ENCODE data around the gene CST6.

The CST6 gene

GRCh38 chr11:65976216-65977176, 35.3 kb upstream of the CST6 start:
- Histone ChIP-seq H3K4me1 (ENCODE audit: control insufficient read depth, insufficient read depth, low read length, poor library complexity, severe bottlenecking) (no peaks in the 10 kb centered on the region), H3K9me3 (ENCODE audit: control insufficient read depth, low read length) (no peaks in the 10 kb centered on the region), H3K27ac (ENCODE audit: low read depth, low read length, severe bottlenecking) (no peak overlapping the region), H3K4me3 (ENCODE audit: extremely low read depth, insufficient read depth, low read length, poor library complexity, severe bottlenecking) (no peak overlapping the region), H3K36me3 (ENCODE audit: control insufficient read depth, insufficient read depth, low read length) (peaks cover 79% of the 10 kb centered on the region)
- 92 to 94% methylated on average over 39 to 42 of the region's 43 CpGs for WGBS, 2 experiments (ENCODE audit: insufficient coverage in 2 of 2)

- Histone ChIP-seq H3K9me3 (ENCODE audit: control insufficient read depth, low read length) (no peaks in the 10 kb centered on the region), H3K4me1 (ENCODE audit: control insufficient read depth, insufficient read depth, low read length, poor library complexity, severe bottlenecking) (no peaks in the 10 kb centered on the region), H3K27ac (ENCODE audit: low read depth, low read length, severe bottlenecking) (no peak overlapping the region), H3K36me3 (ENCODE audit: control insufficient read depth, insufficient read depth, low read length) (peaks cover 66% of the 10 kb centered on the region), H3K4me3 (ENCODE audit: extremely low read depth, insufficient read depth, low read length, poor library complexity, severe bottlenecking) (no peak overlapping the region)
- 95 to 98% methylated on average over 25 to 28 of the region's 29 CpGs for WGBS, 2 experiments (ENCODE audit: insufficient coverage in 2 of 2)
Observed at GRCh38 chr11:65977621-65978390, 34.0 kb upstream of the CST6 start.

GRCh38 chr11:65978391-65979238, 33.2 kb upstream of the CST6 start:
- Histone ChIP-seq H3K4me3 (ENCODE audit: extremely low read depth, insufficient read depth, low read length, poor library complexity, severe bottlenecking) (no peak overlapping the region), H3K27ac (ENCODE audit: low read depth, low read length, severe bottlenecking) (no peak overlapping the region), H3K4me1 (ENCODE audit: control insufficient read depth, insufficient read depth, low read length, poor library complexity, severe bottlenecking) (no peaks in the 10 kb centered on the region), H3K36me3 (ENCODE audit: control insufficient read depth, insufficient read depth, low read length) (peaks cover 58% of the 10 kb centered on the region), H3K9me3 (ENCODE audit: control insufficient read depth, low read length) (no peaks in the 10 kb centered on the region)
- WGBS, 2 experiments (ENCODE audit: insufficient coverage in 2 of 2): 96 to 98% methylated on average over 20 to 21 of the region's 34 CpGs

- no peak overlapping the region for H3K4me3 ChIP-seq (ENCODE audit: extremely low read depth, insufficient read depth, low read length, poor library complexity, severe bottlenecking)
- no peaks in the 10 kb centered on the region for H3K9me3 ChIP-seq (ENCODE audit: control insufficient read depth, low read length)
- H3K27ac ChIP-seq (ENCODE audit: low read depth, low read length, severe bottlenecking): no peak overlapping the region
- H3K36me3 ChIP-seq (ENCODE audit: control insufficient read depth, insufficient read depth, low read length): peaks cover 56% of the 10 kb centered on the region
- 94 to 96% methylated on average over 6 to 7 of the region's 10 CpGs for WGBS, 2 experiments (ENCODE audit: insufficient coverage in 2 of 2)
- H3K4me1 ChIP-seq (ENCODE audit: control insufficient read depth, insufficient read depth, low read length, poor library complexity, severe bottlenecking): no peaks in the 10 kb centered on the region
Observed at GRCh38 chr11:65979261-65979759, 32.5 kb upstream of the CST6 start.

GRCh38 chr11:65981101-65981740, 30.6 kb upstream of the CST6 start:
- H3K4me3 ChIP-seq (ENCODE audit: extremely low read depth, insufficient read depth, low read length, poor library complexity, severe bottlenecking): no peak overlapping the region
- H3K27ac ChIP-seq (ENCODE audit: low read depth, low read length, severe bottlenecking): no peak overlapping the region
- WGBS, 2 experiments (ENCODE audit: insufficient coverage in 2 of 2): 91% methylated on average over 12 of the region's 12 CpGs
- no peaks in the 10 kb centered on the region for H3K4me1 ChIP-seq (ENCODE audit: control insufficient read depth, insufficient read depth, low read length, poor library complexity, severe bottlenecking)
- H3K36me3 ChIP-seq (ENCODE audit: control insufficient read depth, insufficient read depth, low read length): peaks cover 41% of the 10 kb centered on the region
- no peaks in the 10 kb centered on the region for H3K9me3 ChIP-seq (ENCODE audit: control insufficient read depth, low read length)

- Histone ChIP-seq H3K27ac (ENCODE audit: low read depth, low read length, severe bottlenecking) (no peak overlapping the region), H3K4me3 (ENCODE audit: extremely low read depth, insufficient read depth, low read length, poor library complexity, severe bottlenecking) (no peak overlapping the region), H3K9me3 (ENCODE audit: control insufficient read depth, low read length) (no peaks in the 10 kb centered on the region), H3K36me3 (ENCODE audit: control insufficient read depth, insufficient read depth, low read length) (peaks cover 31% of the 10 kb centered on the region), H3K4me1 (ENCODE audit: control insufficient read depth, insufficient read depth, low read length, poor library complexity, severe bottlenecking) (no peaks in the 10 kb centered on the region)
- WGBS, 2 experiments (ENCODE audit: insufficient coverage in 2 of 2): 88 to 91% methylated on average over 11 to 13 of the region's 16 CpGs
Observed at GRCh38 chr11:65981972-65982823, 29.6 kb upstream of the CST6 start.

- H3K4me3 ChIP-seq (ENCODE audit: extremely low read depth, insufficient read depth, low read length, poor library complexity, severe bottlenecking): no peak overlapping the region
- H3K4me1 ChIP-seq (ENCODE audit: control insufficient read depth, insufficient read depth, low read length, poor library complexity, severe bottlenecking): no peaks in the 10 kb centered on the region
- 87% methylated on average over 16 to 18 of the region's 22 CpGs for WGBS, 2 experiments (ENCODE audit: insufficient coverage in 2 of 2)
- H3K36me3 ChIP-seq (ENCODE audit: control insufficient read depth, insufficient read depth, low read length): peaks cover 23% of the 10 kb centered on the region
- no peak overlapping the region for H3K27ac ChIP-seq (ENCODE audit: low read depth, low read length, severe bottlenecking)
- no peaks in the 10 kb centered on the region for H3K9me3 ChIP-seq (ENCODE audit: control insufficient read depth, low read length)
Observed at GRCh38 chr11:65982824-65983588, 28.8 kb upstream of the CST6 start.

- no peaks in the 10 kb centered on the region for H3K9me3 ChIP-seq (ENCODE audit: control insufficient read depth, low read length)
- WGBS, 2 experiments (ENCODE audit: insufficient coverage in 2 of 2): 91 to 95% methylated on average over 5 of the region's 5 CpGs
- peaks cover 17% of the 10 kb centered on the region for H3K36me3 ChIP-seq (ENCODE audit: control insufficient read depth, insufficient read depth, low read length)
- H3K27ac ChIP-seq (ENCODE audit: low read depth, low read length, severe bottlenecking): no peak overlapping the region
- H3K4me1 ChIP-seq (ENCODE audit: control insufficient read depth, insufficient read depth, low read length, poor library complexity, severe bottlenecking): no peaks in the 10 kb centered on the region
- no peak overlapping the region for H3K4me3 ChIP-seq (ENCODE audit: extremely low read depth, insufficient read depth, low read length, poor library complexity, severe bottlenecking)
Observed at GRCh38 chr11:65983589-65983987, 28.2 kb upstream of the CST6 start.

GRCh38 chr11:65987336-65987735, 24.5 kb upstream of the CST6 start:
- Histone ChIP-seq H3K27ac (ENCODE audit: low read depth, low read length, severe bottlenecking) (no peak overlapping the region), H3K36me3 (ENCODE audit: control insufficient read depth, insufficient read depth, low read length) (peaks cover 23% of the 10 kb centered on the region)
- WGBS, 2 experiments (ENCODE audit: insufficient coverage in 2 of 2): 85 to 89% methylated on average over 8 to 9 of the region's 9 CpGs

More at GRCh38 chr11:65987336-65987735, 24.5 kb upstream of the CST6 start:
- Histone ChIP-seq H3K9me3 (ENCODE audit: control insufficient read depth, low read length) (no peaks in the 10 kb centered on the region), H3K4me1 (ENCODE audit: control insufficient read depth, insufficient read depth, low read length, poor library complexity, severe bottlenecking) (no peaks in the 10 kb centered on the region), H3K4me3 (ENCODE audit: extremely low read depth, insufficient read depth, low read length, poor library complexity, severe bottlenecking) (no peak overlapping the region)
